GM12801 (cell line): ENCODE measurements around the gene CNIH3.

Experiments
- CTCF ChIP-seq: IDR thresholded peaks from one replicate; pipeline ENCODE4 v1.5.1; 2011; ENCODE audit warnings: control low read depth; ENCODE audit not compliant: insufficient read length; ENCODE audit errors: extremely low read depth

Gene CNIH3

GRCh38 chr1:224727351-224728289, 111.5 kb downstream of the CNIH3 start:
- no peak for TF ChIP-seq CTCF

- no peak for TF ChIP-seq CTCF
Measured at GRCh38 chr1:224730540-224730939, 114.4 kb downstream of the CNIH3 start.

- no peak for TF ChIP-seq CTCF
Measured at GRCh38 chr1:224730965-224731364, 114.8 kb downstream of the CNIH3 start.

DNA sequence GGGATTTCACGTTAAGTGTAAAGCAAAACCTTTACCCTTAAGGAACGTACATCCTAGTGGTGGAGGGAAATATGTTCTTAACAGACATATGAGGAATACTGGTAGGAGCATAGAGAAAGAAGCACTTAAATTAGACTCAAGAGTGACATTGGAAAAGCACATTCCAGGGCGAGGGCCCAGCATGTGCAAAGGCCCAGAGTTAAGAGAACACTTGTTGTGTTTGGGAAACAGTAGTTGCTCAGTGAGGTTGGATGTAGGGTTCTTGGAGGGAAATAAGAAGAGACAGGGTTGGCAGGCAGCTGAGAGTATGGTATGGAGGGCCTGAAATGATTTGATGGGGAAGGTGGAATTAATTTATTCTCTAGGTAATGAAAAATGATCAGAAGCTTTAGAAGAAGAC, 115.5 kb downstream of the CNIH3 start:
- TF ChIP-seq CTCF, result no peak

DNA sequence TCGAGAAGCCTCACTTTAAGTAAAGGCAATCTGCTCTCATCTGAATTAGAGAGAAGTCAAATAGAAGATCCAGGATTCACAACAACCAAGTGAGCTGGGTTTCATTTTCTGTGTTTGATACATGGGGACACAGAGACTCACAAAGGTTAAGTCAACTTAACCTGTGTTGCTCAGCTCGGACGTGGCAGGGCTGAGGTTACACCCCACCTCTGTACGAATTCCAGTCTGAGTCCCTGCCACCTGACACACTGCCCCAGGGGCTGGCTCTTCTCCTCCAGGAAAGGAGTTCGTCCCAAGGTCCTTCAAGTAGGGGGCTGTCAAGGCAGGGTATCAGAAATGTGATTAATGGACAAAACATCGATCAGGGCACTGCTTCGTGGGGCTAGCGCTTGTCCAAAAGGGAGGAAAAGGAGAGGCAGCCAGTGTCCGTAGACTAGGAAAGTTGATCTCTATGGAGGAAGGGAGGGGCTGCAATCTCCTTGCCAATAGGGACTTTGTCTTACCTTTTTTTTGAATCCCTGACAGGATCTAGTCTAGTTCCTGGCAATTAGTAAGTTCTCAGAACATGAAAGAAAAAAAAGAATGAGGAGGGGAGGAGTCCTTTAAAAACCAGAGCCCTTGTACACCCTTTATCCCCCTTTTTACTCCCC, 116.4 kb downstream of the CNIH3 start:
- no peak for TF ChIP-seq CTCF

- no peak for TF ChIP-seq CTCF
Measured at GRCh38 chr1:224733027-224733911, 117.2 kb downstream of the CNIH3 start.
